DOHH2 (cell line): ENCODE measurements around the gene INO80.

Experiments used
- H3F3A ChIP-seq: fragments of 200-600 bp; sonication (generic), shearing (Covaris generic); 2 replicates; pipeline ENCODE4 v1.6.0; 2016; ENCODE audit warnings: antibody characterized with exemption, mild to moderate bottlenecking; ENCODE audit not compliant: control insufficient read depth, insufficient read depth
- H3K27ac ChIP-seq: fragments of 200-600 bp; sonication (generic); 2 replicates; pipeline ENCODE4 v1.5.1; 2014; ENCODE audit warnings: low read depth, mild to moderate bottlenecking, low read length, moderate library complexity
- H3K27me3 ChIP-seq: fragments of 200-600 bp; sonication (generic); 2 replicates; pipeline ENCODE4 v1.6.1; 2014; ENCODE audit warnings: mild to moderate bottlenecking, low read length, mixed read lengths; ENCODE audit not compliant: control insufficient read depth
- H3K36me3 ChIP-seq: fragments of 200-600 bp; sonication (generic); 2 replicates; pipeline ENCODE4 v1.6.1; 2014; ENCODE audit warnings: mild to moderate bottlenecking, low read length, moderate library complexity, mixed read lengths; ENCODE audit not compliant: control insufficient read depth
- H3K4me1 ChIP-seq: fragments of 200-600 bp; sonication (generic); 2 replicates; pipeline ENCODE4 v1.6.1; 2014; ENCODE audit warnings: mild to moderate bottlenecking, low read length, mixed read lengths; ENCODE audit not compliant: control insufficient read depth
- H3K4me2 ChIP-seq: fragments of 200-600 bp; sonication (generic); 2 replicates; pipeline ENCODE4 v1.6.0; 2014; ENCODE audit warnings: mild to moderate bottlenecking, low read length, moderate library complexity
- H3K4me3 ChIP-seq: fragments of 200-600 bp; sonication (generic); 2 replicates; pipeline ENCODE4 v1.5.1; 2014; ENCODE audit warnings: mild to moderate bottlenecking, low read length, mixed read lengths
- H3K79me2 ChIP-seq: fragments of 200-600 bp; sonication (generic); 2 replicates; pipeline ENCODE4 v1.6.1; 2014; ENCODE audit warnings: mild to moderate bottlenecking, low read length, mixed read lengths; ENCODE audit not compliant: control insufficient read depth
- H3K9me2 ChIP-seq: fragments of 200-600 bp; sonication (generic); replicated peaks from 2 replicates; pipeline ENCODE4 v1.6.1; 2014; ENCODE audit warnings: mild to moderate bottlenecking, low read length, mixed read lengths; ENCODE audit not compliant: control insufficient read depth
- H3K9me3 ChIP-seq: fragments of 200-600 bp; sonication (generic); 2 replicates; pipeline ENCODE4 v1.6.1; 2014; ENCODE audit warnings: antibody characterized with exemption, low read length, mixed read lengths; ENCODE audit not compliant: control insufficient read depth, insufficient read depth
- H4K20me1 ChIP-seq: fragments of 200-600 bp; sonication (generic); 2 replicates; pipeline ENCODE4 v1.6.0; 2014; ENCODE audit warnings: low read depth, mild to moderate bottlenecking, antibody characterized with exemption, low read length, moderate library complexity; ENCODE audit not compliant: control insufficient read depth, insufficient read depth
- EZH2phosphoT487 ChIP-seq: fragments of 200-600 bp; sonication (generic); IDR thresholded peaks from 2 replicates; pipeline ENCODE4 v1.6.1; 2017; ENCODE audit warnings: borderline replicate concordance, mild to moderate bottlenecking, antibody characterized with exemption, low read length, moderate library complexity, mixed read lengths
- TF ChIP-seq, protein P1 (sequence below): fragments of 200-600 bp; sonication (generic); IDR thresholded peaks from one replicate; pipeline ENCODE4 v1.5.1; 2014; ENCODE audit warnings: antibody characterized with exemption, mild to moderate bottlenecking, low read depth, low read length; ENCODE audit not compliant: poor library complexity, severe bottlenecking

The INO80 gene

GRCh38 chr15:41125063-41125669 lies 9.1 kb upstream of the INO80 start:
- Histone ChIP-seq H4K20me1 (no peaks in the 10 kb centered on the region), H3K79me2 (no peaks in the 10 kb centered on the region), H3K36me3 (no peaks in the 10 kb centered on the region), H3K4me1 (no peaks in the 10 kb centered on the region), H3K27me3 (peaks cover 15% of the 10 kb centered on the region), H3K4me2 (no peak overlapping the region), H3K9me2 (no peaks in the 10 kb centered on the region), H3K27ac (no peak overlapping the region), H3F3A (no peaks in the 10 kb centered on the region), H3K9me3 (no peaks in the 10 kb centered on the region), H3K4me3 (no peak overlapping the region)
- TF ChIP-seq EZH2phosphoT487, result no peak
- TF ChIP-seq, protein P1, sequence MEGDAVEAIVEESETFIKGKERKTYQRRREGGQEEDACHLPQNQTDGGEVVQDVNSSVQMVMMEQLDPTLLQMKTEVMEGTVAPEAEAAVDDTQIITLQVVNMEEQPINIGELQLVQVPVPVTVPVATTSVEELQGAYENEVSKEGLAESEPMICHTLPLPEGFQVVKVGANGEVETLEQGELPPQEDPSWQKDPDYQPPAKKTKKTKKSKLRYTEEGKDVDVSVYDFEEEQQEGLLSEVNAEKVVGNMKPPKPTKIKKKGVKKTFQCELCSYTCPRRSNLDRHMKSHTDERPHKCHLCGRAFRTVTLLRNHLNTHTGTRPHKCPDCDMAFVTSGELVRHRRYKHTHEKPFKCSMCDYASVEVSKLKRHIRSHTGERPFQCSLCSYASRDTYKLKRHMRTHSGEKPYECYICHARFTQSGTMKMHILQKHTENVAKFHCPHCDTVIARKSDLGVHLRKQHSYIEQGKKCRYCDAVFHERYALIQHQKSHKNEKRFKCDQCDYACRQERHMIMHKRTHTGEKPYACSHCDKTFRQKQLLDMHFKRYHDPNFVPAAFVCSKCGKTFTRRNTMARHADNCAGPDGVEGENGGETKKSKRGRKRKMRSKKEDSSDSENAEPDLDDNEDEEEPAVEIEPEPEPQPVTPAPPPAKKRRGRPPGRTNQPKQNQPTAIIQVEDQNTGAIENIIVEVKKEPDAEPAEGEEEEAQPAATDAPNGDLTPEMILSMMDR, result no peak

DNA sequence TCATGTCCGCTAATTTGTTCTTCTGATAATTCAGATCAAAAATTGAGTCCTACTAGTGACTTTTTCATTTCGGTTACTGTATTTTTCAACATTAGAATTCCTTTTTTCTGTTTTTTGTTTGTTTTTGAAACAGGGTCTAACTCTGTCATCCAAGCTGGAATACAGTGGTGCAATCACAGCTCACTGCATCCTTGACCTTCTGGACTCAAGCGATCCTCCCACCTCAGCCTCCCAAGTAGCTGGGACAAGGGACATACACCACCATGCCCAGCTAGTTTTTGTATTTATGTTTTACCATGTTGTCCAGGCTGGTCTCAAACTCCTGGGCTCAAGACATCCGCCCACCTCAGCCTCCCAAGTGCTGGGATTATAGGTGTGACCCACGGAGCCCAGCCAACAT lies 8.0 kb upstream of the INO80 start:
- H3K4me2 ChIP-seq, result no peak overlapping the region
- no peaks in the 10 kb centered on the region for H3K9me2 ChIP-seq
- no peak for TF ChIP-seq EZH2phosphoT487
- TF ChIP-seq, protein P1, result no peak
- H3K9me3 ChIP-seq, result no peaks in the 10 kb centered on the region
- peaks cover 3% of the 10 kb centered on the region; the same call in 1 of the 2 replicates for H3F3A ChIP-seq
- H4K20me1 ChIP-seq, result no peaks in the 10 kb centered on the region
- H3K27ac ChIP-seq, result no peak overlapping the region
- H3K36me3 ChIP-seq, result no peaks in the 10 kb centered on the region
- no peak overlapping the region for H3K4me3 ChIP-seq
- peaks cover 15% of the 10 kb centered on the region for H3K27me3 ChIP-seq
- no peaks in the 10 kb centered on the region for H3K79me2 ChIP-seq
- no peaks in the 10 kb centered on the region for H3K4me1 ChIP-seq

- no peaks in the 10 kb centered on the region for H3K9me2 ChIP-seq
- H3K4me2 ChIP-seq, result no peak overlapping the region
- H3K27ac ChIP-seq, result no peak overlapping the region
- H3K27me3 ChIP-seq, result peaks cover 15% of the 10 kb centered on the region
- H3K79me2 ChIP-seq, result no peaks in the 10 kb centered on the region
- no peak for TF ChIP-seq EZH2phosphoT487
- TF ChIP-seq, protein P1, result no peak
- H3K36me3 ChIP-seq, result no peaks in the 10 kb centered on the region
- H3K9me3 ChIP-seq, result no peaks in the 10 kb centered on the region
- H3K4me3 ChIP-seq, result no peak overlapping the region
- no peaks in the 10 kb centered on the region for H3K4me1 ChIP-seq
- peaks cover 5% of the 10 kb centered on the region; the same call in 1 of the 2 replicates for H3F3A ChIP-seq
- H4K20me1 ChIP-seq, result no peaks in the 10 kb centered on the region
Measured at GRCh38 chr15:41122849-41123248, 6.8 kb upstream of the INO80 start.
